ENCODE data around the gene ARL6IP4.

DNA sequence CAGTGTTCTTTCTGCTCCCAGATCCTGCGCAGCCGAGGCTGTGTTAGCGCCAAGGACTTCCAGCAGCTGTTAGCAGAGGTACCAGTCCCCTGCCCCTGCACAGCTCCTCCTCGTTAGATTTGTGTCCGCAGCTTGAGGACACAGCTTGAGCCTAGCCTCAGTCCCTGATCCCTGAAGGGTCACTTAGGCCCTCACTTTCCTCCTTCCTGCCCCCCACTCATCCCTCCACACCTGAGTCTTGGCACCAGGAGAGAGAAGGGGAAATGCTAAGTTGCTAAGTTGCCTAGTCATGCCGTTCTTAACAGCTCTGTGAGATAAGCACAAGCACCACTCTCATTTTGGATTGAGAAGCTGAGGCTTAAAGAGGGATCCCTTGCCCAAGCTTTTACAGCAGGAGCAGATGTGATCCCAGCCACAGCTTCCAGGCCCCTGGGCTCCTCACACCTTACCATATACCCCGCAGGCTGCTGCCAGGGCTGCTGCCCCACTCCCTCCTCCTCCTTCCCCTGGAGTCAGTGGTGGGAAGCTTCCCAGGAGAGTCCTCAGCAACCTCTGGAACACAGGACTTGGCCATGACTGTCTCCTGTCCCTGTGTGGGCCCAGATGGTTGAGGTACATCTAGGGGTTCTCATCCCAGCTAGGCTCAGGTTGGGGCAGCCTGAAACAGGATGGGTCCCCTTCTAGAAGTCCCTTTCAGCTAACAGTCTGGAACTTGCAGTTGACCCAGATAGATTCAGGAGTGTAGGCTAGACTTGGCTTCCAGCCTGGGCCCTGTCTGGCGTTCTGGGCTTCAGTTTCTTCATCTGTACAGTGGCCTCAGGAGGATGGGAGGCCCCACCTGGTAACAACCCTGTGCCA is 4.5 kb upstream of the ARL6IP4 start:
- no peak for TF ChIP-seq FOXM1 (IDR thresholded peaks at IDR 0.05; ENCODE audit: borderline replicate concordance, low read depth)
- TF ChIP-seq EP300 (IDR thresholded peaks at IDR 0.05; ENCODE audit: borderline replicate concordance) = no peak
